ENCODE results near the gene BPIFB3. TPM values are rescaled to one million over a fixed set of nuclear protein-coding genes. Genes with fewer than 3 reads are reported as not detected.
"Not testable (repeated sequence)": the region's sequence is repeated elsewhere in the genome, so short reads cannot be mapped to it uniquely, and the experiment has no call there.

BPIFB3 gene
- total RNA-seq, 1 donor from 2014 or later, result not detected

GRCh38 chr20:33119725-33120720, 66.3 kb downstream of the BPIFB3 start:
- intact Hi-C loops (cut with DNase I), result no loop called here
- TF ChIP-seq CTCF (IDR thresholded peaks at IDR 0.05), result no peak
- Histone ChIP-seq H3K36me3 (no peaks in the 10 kb centered on the region), H3K4me1 (no peaks in the 10 kb centered on the region), H3K27me3 (no peaks in the 10 kb centered on the region), H3K27ac (no peak overlapping the region), H3K9me3 (no peaks in the 10 kb centered on the region), H3K4me3 (no peak overlapping the region)
- DNase-seq (ENCODE audit: low spot score in 2 of 2), result no peak

DNA sequence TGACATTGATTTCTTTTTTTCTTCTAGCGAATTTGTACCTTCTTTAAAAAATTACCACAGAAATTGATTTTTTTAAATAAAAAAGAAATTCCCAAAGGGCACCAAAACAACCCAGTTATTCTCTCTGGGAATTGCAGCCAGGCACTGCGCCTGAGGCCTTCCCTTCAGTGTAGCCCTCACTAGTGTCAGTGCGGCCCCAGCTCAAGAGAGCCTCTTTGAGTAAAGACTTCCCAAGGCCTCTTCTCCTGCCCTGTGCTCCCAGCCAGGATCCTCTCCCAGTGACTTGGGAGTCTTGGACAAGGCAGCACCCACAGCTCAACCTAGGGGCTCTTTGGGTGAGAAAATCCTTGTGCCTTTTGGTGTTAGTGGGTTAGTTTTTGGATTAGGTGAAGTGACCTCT, 67.2 kb downstream of the BPIFB3 start:
- H3K36me3 ChIP-seq, result no peaks in the 10 kb centered on the region

DNA sequence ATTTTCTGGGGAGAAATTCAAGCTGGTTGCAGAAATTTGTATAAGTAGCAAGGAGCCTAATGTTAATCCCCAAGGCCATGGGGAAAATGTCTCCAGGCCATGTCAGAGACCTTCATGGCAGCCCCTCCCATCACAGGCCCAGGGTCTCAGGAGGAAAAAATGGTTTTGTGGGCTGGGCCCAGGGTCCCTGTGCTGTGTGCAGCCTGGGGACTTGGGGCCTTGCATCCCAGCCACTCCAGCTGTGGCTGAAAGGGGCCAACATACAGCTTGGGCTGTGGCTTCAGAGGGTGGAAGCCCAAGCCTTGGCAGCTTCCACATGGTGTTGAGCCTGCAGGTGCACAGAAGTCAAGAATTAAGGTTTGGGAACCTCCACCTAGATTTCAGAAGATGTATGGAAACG, 68.6 kb downstream of the BPIFB3 start:
- DNase-seq (ENCODE audit: low spot score in 2 of 2); H3K4me3 ChIP-seq; H3K4me1 ChIP-seq; H3K27ac ChIP-seq; H3K36me3 ChIP-seq; H3K27me3 ChIP-seq; intact Hi-C loops (cut with DNase I); H3K9me3 ChIP-seq: not testable (repeated sequence)

More for the DNA sequence above, 67.2 kb downstream of the BPIFB3 start:
- Histone ChIP-seq H3K4me1 (no peaks in the 10 kb centered on the region), H3K4me3 (no peak overlapping the region), H3K27me3 (no peaks in the 10 kb centered on the region), H3K27ac (no peak overlapping the region), H3K9me3 (no peaks in the 10 kb centered on the region)
- no peak for TF ChIP-seq CTCF (IDR thresholded peaks at IDR 0.05)
- intact Hi-C loops (cut with DNase I), result no loop called here
- no peak for DNase-seq (ENCODE audit: low spot score in 2 of 2)

Other genes starting within 250 kb of the BPIFB3 start
- 49.0 TPM for gene MAPRE1, start 233.9 kb upstream of the BPIFB3 start, total RNA-seq
- not detected for gene EFCAB8, start 195.0 kb upstream of the BPIFB3 start, total RNA-seq
- not detected for gene SUN5, start 49.5 kb upstream of the BPIFB3 start, total RNA-seq
- not detected for gene BPIFB2, start 46.2 kb upstream of the BPIFB3 start, total RNA-seq
- gene BPIFB6, start 22.3 kb upstream of the BPIFB3 start, total RNA-seq, result not detected
- gene BPIFB4, start 25.7 kb downstream of the BPIFB3 start, total RNA-seq, result not detected
- gene BPIFA2, start 114.3 kb downstream of the BPIFB3 start, total RNA-seq, result not detected
- gene BPIFA3, start 163.4 kb downstream of the BPIFB3 start, total RNA-seq, result not detected
- gene BPIFA1, start 182.1 kb downstream of the BPIFB3 start, total RNA-seq, result not detected
- not detected for gene BPIFB1, start 229.3 kb downstream of the BPIFB3 start, total RNA-seq